ENCODE data around the gene LDLRAD4.
A peak's percentile ranks its signal among the peaks of the same experiment; 100 is the strongest.

Gene LDLRAD4

DNA sequence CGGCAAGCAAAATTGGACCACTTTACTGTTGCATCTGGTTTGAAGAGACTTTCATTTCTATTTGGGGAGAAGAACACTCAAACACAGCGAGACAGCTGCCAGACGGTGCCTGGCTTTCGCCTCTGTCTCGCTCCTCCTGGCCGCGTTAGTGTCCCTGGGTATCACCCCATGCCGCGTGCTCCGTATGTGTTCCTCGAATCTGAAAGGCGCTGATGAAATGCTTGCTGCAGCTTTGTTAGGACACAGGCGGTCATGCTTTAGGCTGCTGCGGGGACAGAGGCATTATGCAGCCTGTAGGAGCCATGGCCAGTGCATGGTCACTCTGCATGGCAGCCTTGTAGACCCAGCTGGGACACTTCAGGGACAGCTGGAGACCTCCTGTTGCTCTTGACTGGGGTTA, 53.9 kb downstream of the LDLRAD4 start (continued):
- TF ChIP-seq, protein P1, sequence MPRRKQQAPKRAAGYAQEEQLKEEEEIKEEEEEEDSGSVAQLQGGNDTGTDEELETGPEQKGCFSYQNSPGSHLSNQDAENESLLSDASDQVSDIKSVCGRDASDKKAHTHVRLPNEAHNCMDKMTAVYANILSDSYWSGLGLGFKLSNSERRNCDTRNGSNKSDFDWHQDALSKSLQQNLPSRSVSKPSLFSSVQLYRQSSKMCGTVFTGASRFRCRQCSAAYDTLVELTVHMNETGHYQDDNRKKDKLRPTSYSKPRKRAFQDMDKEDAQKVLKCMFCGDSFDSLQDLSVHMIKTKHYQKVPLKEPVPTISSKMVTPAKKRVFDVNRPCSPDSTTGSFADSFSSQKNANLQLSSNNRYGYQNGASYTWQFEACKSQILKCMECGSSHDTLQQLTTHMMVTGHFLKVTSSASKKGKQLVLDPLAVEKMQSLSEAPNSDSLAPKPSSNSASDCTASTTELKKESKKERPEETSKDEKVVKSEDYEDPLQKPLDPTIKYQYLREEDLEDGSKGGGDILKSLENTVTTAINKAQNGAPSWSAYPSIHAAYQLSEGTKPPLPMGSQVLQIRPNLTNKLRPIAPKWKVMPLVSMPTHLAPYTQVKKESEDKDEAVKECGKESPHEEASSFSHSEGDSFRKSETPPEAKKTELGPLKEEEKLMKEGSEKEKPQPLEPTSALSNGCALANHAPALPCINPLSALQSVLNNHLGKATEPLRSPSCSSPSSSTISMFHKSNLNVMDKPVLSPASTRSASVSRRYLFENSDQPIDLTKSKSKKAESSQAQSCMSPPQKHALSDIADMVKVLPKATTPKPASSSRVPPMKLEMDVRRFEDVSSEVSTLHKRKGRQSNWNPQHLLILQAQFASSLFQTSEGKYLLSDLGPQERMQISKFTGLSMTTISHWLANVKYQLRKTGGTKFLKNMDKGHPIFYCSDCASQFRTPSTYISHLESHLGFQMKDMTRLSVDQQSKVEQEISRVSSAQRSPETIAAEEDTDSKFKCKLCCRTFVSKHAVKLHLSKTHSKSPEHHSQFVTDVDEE (CRISPR knock-in tag; IDR thresholded peaks at IDR 0.05), result no peak
- TF ChIP-seq OSR1 (CRISPR knock-in tag; IDR thresholded peaks at IDR 0.05) (no peak), ZNF8 (CRISPR knock-in tag; IDR thresholded peaks at IDR 0.05) (no peak), ZNF565 (CRISPR knock-in tag; conservative IDR thresholded peaks at IDR 0.05; ENCODE audit: low read depth) (no peak), SNAI2 (CRISPR knock-in tag; IDR thresholded peaks at IDR 0.05) (no peak), TCF4 (CRISPR knock-in tag; IDR thresholded peaks at IDR 0.05; ENCODE audit: borderline replicate concordance) (no peak)
- TF ChIP-seq, protein P2, sequence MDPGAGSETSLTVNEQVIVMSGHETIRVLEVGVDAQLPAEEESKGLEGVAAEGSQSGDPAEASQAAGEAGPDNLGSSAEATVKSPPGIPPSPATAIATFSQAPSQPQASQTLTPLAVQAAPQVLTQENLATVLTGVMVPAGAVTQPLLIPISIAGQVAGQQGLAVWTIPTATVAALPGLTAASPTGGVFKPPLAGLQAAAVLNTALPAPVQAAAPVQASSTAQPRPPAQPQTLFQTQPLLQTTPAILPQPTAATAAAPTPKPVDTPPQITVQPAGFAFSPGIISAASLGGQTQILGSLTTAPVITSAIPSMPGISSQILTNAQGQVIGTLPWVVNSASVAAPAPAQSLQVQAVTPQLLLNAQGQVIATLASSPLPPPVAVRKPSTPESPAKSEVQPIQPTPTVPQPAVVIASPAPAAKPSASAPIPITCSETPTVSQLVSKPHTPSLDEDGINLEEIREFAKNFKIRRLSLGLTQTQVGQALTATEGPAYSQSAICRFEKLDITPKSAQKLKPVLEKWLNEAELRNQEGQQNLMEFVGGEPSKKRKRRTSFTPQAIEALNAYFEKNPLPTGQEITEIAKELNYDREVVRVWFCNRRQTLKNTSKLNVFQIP (CRISPR knock-in tag; IDR thresholded peaks at IDR 0.05; ENCODE audit: borderline replicate concordance, low read depth), result no peak

DNA sequence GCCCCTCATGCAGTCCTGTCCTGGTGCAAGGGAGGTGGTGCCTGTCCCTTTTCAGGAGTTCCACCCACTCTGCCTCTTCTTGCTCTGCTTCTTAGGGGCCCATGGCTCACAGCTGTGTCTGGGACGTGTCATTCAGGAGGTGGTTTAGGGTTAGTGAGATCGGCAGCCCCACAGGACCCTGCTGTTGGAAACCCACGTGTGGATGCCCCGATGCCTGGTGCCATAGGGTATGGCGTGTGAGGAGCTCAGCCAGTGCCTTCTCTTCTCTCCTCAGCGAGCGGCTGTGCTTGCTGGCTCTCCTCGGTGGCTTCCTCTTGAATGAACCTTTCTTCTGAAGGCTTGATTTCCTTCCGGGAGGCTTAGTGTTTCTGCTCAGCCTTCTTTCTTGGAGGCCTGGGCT, 55.2 kb downstream of the LDLRAD4 start:
- ATAC-seq, result no peak
- no peak for TF ChIP-seq BACH2 (CRISPR knock-in tag; IDR thresholded peaks at IDR 0.05; ENCODE audit: borderline replicate concordance)
- TF ChIP-seq, protein P2 (CRISPR knock-in tag; IDR thresholded peaks at IDR 0.05; ENCODE audit: borderline replicate concordance, low read depth), result no peak
- no peak for TF ChIP-seq SNAI2 (CRISPR knock-in tag; IDR thresholded peaks at IDR 0.05)
- no peak for TF ChIP-seq ZFP3 (CRISPR knock-in tag; IDR thresholded peaks at IDR 0.05)
- TF ChIP-seq ZNF8 (CRISPR knock-in tag; IDR thresholded peaks at IDR 0.05), result no peak
- TF ChIP-seq ARNTL (CRISPR knock-in tag; IDR thresholded peaks at IDR 0.05; ENCODE audit: borderline replicate concordance, low read depth), result no peak
- TF ChIP-seq CSDC2 (CRISPR knock-in tag; IDR thresholded peaks at IDR 0.05), result no peak
- TF ChIP-seq, protein P3, sequence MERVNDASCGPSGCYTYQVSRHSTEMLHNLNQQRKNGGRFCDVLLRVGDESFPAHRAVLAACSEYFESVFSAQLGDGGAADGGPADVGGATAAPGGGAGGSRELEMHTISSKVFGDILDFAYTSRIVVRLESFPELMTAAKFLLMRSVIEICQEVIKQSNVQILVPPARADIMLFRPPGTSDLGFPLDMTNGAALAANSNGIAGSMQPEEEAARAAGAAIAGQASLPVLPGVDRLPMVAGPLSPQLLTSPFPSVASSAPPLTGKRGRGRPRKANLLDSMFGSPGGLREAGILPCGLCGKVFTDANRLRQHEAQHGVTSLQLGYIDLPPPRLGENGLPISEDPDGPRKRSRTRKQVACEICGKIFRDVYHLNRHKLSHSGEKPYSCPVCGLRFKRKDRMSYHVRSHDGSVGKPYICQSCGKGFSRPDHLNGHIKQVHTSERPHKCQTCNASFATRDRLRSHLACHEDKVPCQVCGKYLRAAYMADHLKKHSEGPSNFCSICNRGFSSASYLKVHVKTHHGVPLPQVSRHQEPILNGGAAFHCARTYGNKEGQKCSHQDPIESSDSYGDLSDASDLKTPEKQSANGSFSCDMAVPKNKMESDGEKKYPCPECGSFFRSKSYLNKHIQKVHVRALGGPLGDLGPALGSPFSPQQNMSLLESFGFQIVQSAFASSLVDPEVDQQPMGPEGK (CRISPR knock-in tag; IDR thresholded peaks at IDR 0.05; ENCODE audit: borderline replicate concordance), result no peak
- no peak for TF ChIP-seq GLIS3 (CRISPR knock-in tag; IDR thresholded peaks at IDR 0.05)
- TF ChIP-seq ZFP30 (CRISPR knock-in tag; IDR thresholded peaks at IDR 0.05), result no peak
- TF ChIP-seq RARB (CRISPR knock-in tag; IDR thresholded peaks at IDR 0.05), result no peak
- TF ChIP-seq, protein P1 (CRISPR knock-in tag; IDR thresholded peaks at IDR 0.05), result no peak

DNA sequence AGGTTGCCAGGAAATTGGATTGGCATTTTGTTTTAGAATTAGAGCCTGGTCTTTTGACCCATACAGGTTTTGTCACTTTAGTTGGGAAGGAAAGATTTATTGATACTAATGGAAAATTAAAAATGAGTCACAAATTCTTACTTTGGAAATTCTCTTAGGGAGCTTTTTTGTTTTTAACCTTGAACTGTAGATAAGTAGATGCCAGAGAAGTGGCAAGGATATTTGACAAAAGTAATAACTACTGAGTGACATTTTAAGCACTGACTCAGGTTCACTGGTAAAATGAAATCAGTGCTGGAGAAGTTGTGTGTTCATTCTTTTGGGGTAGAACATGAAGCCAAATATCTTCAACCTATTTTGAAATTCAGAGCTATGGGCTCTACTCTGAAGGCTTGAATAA, 56.5 kb downstream of the LDLRAD4 start:
- TF ChIP-seq ISL1 (CRISPR knock-in tag; IDR thresholded peaks at IDR 0.05) (peak; percentile 55), TCF4 (CRISPR knock-in tag; IDR thresholded peaks at IDR 0.05; ENCODE audit: borderline replicate concordance) (no peak)
- no peak for ATAC-seq

All from SK-N-SH treated with all-trans-retinoic acid at 6 μM for 48 hours (cell line).